Natural killer cell (primary cell): ENCODE measurements around the gene TTLL9. TPM values are rescaled to one million over a fixed set of nuclear protein-coding genes. Genes with fewer than 3 reads are reported as not detected.

Experiments used
- ATAC-seq, 3 donors: fragments of 150-1000 bp in 2 of 3; fragments of 200-7000 bp in 1 of 3; cut with Tn5 transposase; 1 replicate in 1 of 3; 2 replicates in 2 of 3; pipeline ENCODE4 v1.10.0; 2021; ENCODE audit warnings: mild to moderate bottlenecking in 2 of 3, moderate library complexity in 2 of 3
- DNase-seq, 2 donors: peaks; one replicate each; pipeline versions ENCODE4 v3.0.0 to v3.0.0-alpha.2; 2013 to 2021; ENCODE audit warnings: mixed read lengths in 1 of 2
- H3K27ac ChIP-seq: one replicate; pipeline ENCODE4 v1.5.1; 2013; ENCODE audit warnings: mild to moderate bottlenecking, low read length
- H3K27me3 ChIP-seq: one replicate; pipeline ENCODE4 v1.6.1; 2013; ENCODE audit warnings: low read length; ENCODE audit not compliant: control insufficient read depth, insufficient read depth
- H3K36me3 ChIP-seq: one replicate; pipeline ENCODE4 v1.6.1; 2013; ENCODE audit warnings: low read length; ENCODE audit not compliant: control insufficient read depth, insufficient read depth
- H3K4me1 ChIP-seq: one replicate; pipeline ENCODE4 v1.6.1; 2013; ENCODE audit warnings: low read length; ENCODE audit not compliant: control insufficient read depth, insufficient read depth
- H3K4me3 ChIP-seq: one replicate; pipeline ENCODE4 v1.5.1; 2013; ENCODE audit warnings: low read length
- H3K9me3 ChIP-seq: one replicate; pipeline ENCODE4 v1.6.1; 2013; ENCODE audit warnings: low read length; ENCODE audit not compliant: control insufficient read depth, insufficient read depth
- H3K27ac Mint-ChIP-seq, 2 donors: one replicate each; pipeline ENCODE4 v1.8.0; 2022; ENCODE audit warnings: mild to moderate bottlenecking in 2 of 2, mixed read lengths in 2 of 2, moderate library complexity in 1 of 2
- H3K27me3 Mint-ChIP-seq, 2 donors: one replicate each; pipeline ENCODE4 v1.8.0; 2022; ENCODE audit warnings: low read depth in 2 of 2, mixed read lengths in 2 of 2
- H3K36me3 Mint-ChIP-seq: one replicate; pipeline ENCODE4 v1.8.0; 2022; ENCODE audit warnings: mixed read lengths
- H3K4me1 Mint-ChIP-seq, 2 donors: one replicate each; pipeline ENCODE4 v1.8.0; 2022; ENCODE audit warnings: mixed read lengths in 2 of 2
- H3K4me3 Mint-ChIP-seq: one replicate; pipeline ENCODE4 v1.8.0; 2022; ENCODE audit warnings: mild to moderate bottlenecking, moderate library complexity, mixed read lengths
- H3K9me3 Mint-ChIP-seq, 2 donors: one replicate each; pipeline ENCODE4 v1.8.0; 2022; ENCODE audit warnings: mixed read lengths in 2 of 2
- WGBS: methylation state at CpG from one replicate; pipeline ENCODE4 v1.1.7; 2013; ENCODE audit warnings: missing lambda C conversion rate; ENCODE audit not compliant: insufficient coverage; 5-methylcytosine and 5-hydroxymethylcytosine counted together
- intact Hi-C: fragments of 100-400 bp; cut with micrococcal nuclease; formaldehyde crosslinking; loops from one replicate; pipeline ENCODE4 v1.14.2; 2022
- total RNA-seq, 4 donors: library from RNA; stranded (reverse); fragments of 120-200 nt in 1 of 4; gene quantifications; one replicate each; pipeline versions ENCODE4 v1.2.3 to v1.2.4, GENCODE V29; 2013 to 2022
- TF ChIP-seq, protein P1 (sequence below): fragments of 200-600 bp; IDR thresholded peaks from one replicate; pipeline ENCODE4 v1.8.0; 2022; ENCODE audit warnings: antibody characterized with exemption

TTLL9 gene
- total RNA-seq, 3 donors from 2014 or later (not counting 1 experiment from before 2014, with no cell fraction given): not detected

DNA sequence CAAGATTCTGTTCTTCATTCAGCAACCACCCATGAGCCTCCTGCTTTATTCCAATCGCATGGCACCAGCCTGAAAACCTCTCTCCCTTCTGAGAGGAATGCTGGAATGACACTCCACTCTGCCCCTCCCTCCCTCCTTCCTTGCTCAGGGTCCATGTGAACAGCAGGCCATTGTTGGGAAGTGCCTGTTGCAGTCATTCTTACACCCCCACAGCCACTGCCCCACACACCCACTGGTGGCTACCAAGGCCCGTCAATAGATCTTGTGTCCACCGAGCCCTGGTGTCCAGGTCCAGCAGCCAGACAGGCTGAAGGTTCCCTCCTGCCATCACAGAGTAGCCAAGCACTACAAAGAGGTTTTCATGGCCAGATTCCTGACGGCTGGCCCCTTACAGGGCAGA lies 74.9 kb downstream of the TTLL9 start:
- TF ChIP-seq, protein P1, sequence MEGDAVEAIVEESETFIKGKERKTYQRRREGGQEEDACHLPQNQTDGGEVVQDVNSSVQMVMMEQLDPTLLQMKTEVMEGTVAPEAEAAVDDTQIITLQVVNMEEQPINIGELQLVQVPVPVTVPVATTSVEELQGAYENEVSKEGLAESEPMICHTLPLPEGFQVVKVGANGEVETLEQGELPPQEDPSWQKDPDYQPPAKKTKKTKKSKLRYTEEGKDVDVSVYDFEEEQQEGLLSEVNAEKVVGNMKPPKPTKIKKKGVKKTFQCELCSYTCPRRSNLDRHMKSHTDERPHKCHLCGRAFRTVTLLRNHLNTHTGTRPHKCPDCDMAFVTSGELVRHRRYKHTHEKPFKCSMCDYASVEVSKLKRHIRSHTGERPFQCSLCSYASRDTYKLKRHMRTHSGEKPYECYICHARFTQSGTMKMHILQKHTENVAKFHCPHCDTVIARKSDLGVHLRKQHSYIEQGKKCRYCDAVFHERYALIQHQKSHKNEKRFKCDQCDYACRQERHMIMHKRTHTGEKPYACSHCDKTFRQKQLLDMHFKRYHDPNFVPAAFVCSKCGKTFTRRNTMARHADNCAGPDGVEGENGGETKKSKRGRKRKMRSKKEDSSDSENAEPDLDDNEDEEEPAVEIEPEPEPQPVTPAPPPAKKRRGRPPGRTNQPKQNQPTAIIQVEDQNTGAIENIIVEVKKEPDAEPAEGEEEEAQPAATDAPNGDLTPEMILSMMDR: no peak
- DNase-seq (no peak), ATAC-seq (no peak)
- Mint-ChIP-seq H3K27ac (no peak overlapping the region), H3K36me3 (peaks cover 9% of the 10 kb centered on the region), H3K4me3 (no peak overlapping the region), H3K4me1 (peaks cover 15 to 20% of the 10 kb centered on the region in 2 donors), H3K9me3 (no peaks in the 10 kb centered on the region), H3K27me3 (no peaks in the 10 kb centered on the region)
- Histone ChIP-seq H3K36me3 (peaks cover 50% of the 10 kb centered on the region), H3K27ac (no peak overlapping the region), H3K4me1 (peaks cover 6% of the 10 kb centered on the region), H3K27me3 (no peaks in the 10 kb centered on the region), H3K9me3 (peaks cover 2% of the 10 kb centered on the region), H3K4me3 (no peak overlapping the region)
- intact Hi-C loops: no loop called here
- WGBS: 94% methylated on average over 4 of the region's 4 CpGs

DNA sequence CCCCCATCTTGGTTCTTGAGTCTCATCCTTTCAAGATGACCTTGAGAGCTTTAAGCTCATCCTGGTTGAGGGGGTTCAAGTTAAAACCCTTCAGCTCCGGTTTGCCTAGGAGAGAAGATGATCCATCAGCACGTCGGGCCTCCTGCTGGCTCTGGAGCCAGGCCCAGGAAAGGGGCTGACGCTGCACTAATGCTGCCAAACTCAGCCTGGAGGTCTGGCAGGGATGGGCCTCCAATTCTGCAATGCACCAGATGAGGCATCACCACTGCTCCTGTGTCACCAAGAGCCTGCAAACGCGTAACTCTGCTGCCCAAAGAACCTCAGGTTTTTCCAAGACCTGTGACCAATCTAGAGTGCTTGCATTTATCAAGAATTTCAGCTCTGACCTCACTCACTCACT lies 75.4 kb downstream of the TTLL9 start:
- Histone ChIP-seq H3K27ac (no peak overlapping the region), H3K27me3 (no peaks in the 10 kb centered on the region), H3K36me3 (peaks cover 50% of the 10 kb centered on the region), H3K9me3 (peaks cover 2% of the 10 kb centered on the region), H3K4me3 (no peak overlapping the region), H3K4me1 (peaks cover 9% of the 10 kb centered on the region)
- ATAC-seq (no peak), DNase-seq (no peak)
- no peaks in the 10 kb centered on the region for H3K9me3 Mint-ChIP-seq
- intact Hi-C loops: no loop called here
- 97% methylated on average over 6 of the region's 6 CpGs for WGBS
- H3K27me3 Mint-ChIP-seq: no peaks in the 10 kb centered on the region
- H3K36me3 Mint-ChIP-seq: peaks cover 9% of the 10 kb centered on the region
- H3K4me3 Mint-ChIP-seq: no peak overlapping the region
- peaks cover 19 to 24% of the 10 kb centered on the region in 2 donors for H3K4me1 Mint-ChIP-seq
- TF ChIP-seq, protein P1: no peak
- no peak overlapping the region for H3K27ac Mint-ChIP-seq

DNA sequence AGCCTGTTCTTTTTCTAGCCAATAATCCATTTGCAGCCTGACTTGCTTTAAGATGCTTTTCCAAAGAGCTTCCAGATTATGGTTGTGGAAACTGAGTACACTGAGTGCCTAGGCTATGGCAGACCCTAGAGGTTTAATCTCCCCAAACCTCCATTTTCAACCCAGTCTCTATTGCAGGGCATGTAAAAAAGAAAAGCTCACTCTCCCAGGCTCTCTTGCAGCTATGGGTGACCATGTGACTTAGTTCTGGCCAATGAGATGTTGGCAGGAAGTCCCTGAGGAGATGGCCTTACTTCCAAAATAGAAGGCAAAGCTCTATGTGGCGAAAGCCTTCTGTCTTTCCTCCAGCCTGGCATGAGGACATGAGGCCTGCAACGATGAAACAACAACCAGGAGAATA lies 77.6 kb downstream of the TTLL9 start:
- TF ChIP-seq, protein P1: no peak
- peaks cover 48% of the 10 kb centered on the region for H3K36me3 ChIP-seq
- no peaks in the 10 kb centered on the region for H3K27me3 Mint-ChIP-seq
- intact Hi-C loops: no loop called here
- peaks cover 2% of the 10 kb centered on the region for H3K9me3 ChIP-seq
- H3K27ac Mint-ChIP-seq: no peak overlapping the region
- no peak overlapping the region for H3K4me3 Mint-ChIP-seq
- peaks cover 35% of the 10 kb centered on the region in 2 donors for H3K4me1 Mint-ChIP-seq
- H3K27ac ChIP-seq: no peak overlapping the region
- no peaks in the 10 kb centered on the region for H3K9me3 Mint-ChIP-seq
- WGBS: 100% methylated on average over 2 of the region's 2 CpGs
- DNase-seq (no peak), ATAC-seq (no peak)
- H3K36me3 Mint-ChIP-seq: peaks cover 9% of the 10 kb centered on the region
- H3K4me1 ChIP-seq: peaks cover 16% of the 10 kb centered on the region
- H3K27me3 ChIP-seq: no peaks in the 10 kb centered on the region
- no peak overlapping the region for H3K4me3 ChIP-seq
